Measurements from ENCODE around the gene MRPL45. TPM values are rescaled to one million over a fixed set of nuclear protein-coding genes. Genes with fewer than 3 reads are reported as not detected.

MRPL45 gene
- 19.4 and 26.0 TPM in 2 replicates for total RNA-seq

DNA sequence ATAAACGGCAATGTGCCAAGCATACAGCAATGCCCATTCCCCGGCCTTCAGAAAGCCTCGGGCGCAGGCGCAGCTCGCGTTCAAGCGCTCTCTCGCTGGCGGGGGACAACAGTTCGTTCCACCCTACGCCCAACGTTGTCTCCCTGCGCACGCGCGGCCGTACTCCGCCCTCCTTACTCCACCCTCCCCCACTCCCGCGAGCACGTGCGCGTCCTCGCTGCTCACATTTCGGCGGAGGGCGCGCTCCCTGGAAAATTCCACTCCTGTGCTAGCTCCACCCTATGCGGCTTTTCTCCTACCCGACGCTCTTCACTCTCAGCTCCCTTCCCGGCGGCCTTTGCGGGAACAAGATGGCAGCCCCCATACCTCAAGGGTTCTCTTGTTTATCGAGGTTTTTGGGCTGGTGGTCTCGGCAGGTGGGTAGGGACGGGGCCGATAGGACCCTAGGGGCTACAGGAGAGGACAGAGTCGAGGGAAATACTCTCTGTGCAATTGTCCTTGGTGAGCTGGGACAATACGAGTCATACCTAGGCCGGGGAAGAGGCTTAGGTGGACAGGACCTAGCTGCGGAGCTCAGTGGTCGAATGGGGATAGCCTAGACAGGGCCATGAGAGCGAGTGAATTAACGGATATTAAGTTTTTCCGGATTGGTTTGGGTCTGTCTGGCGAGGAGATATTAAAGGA is at the start of gene MRPL45:
Gene MRPL45, plus strand, starts transcription at position 335 of the 684 bp plus-strand sequence. Its CDS starts 16 bp downstream, at position 351.

DNA sequence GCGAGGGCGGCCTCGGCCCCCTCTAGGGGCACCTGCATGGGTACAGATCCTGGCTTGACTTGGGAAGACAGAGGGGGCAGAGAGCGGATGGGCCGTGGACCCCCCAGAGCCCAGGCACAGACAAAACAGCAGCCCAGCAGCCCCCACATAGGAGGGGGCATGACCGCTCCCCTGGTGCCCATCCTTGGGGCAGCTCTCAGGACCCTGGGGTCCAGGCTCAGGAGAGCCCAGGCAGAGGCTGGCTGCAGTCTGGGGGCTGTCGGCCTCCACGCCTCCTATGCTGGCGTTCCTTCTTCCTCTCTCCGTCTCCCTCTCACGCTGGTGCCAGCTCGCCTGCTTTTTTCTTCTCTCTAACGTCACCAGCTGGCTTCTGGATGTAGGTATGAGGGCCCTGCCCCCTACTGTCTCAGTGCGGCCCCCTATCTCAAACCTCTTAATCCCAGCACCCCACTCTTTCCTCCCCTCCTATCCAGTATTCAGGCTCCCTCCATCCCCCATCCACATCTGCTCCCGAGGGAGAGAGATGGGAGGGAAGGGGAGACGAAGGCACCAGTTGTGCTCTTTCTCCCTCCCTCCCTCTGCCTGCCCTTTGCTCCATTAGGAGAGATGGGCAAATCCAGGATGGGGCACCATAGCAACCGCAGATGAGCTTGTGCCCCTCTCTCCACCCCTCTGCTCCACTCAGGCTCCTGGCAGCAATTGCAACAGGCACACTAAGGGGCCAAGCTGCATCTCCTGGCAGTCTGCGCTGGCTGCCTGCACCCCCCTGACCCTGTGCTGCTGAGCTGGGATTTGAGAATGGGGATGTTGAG is 46.8 kb downstream of the MRPL45 start, which contains the start of gene GPR179:
Gene GPR179, minus strand, starts transcription at position 349 of the 812 bp plus-strand sequence. Its CDS starts 167 bp downstream, at position 182.

DNA sequence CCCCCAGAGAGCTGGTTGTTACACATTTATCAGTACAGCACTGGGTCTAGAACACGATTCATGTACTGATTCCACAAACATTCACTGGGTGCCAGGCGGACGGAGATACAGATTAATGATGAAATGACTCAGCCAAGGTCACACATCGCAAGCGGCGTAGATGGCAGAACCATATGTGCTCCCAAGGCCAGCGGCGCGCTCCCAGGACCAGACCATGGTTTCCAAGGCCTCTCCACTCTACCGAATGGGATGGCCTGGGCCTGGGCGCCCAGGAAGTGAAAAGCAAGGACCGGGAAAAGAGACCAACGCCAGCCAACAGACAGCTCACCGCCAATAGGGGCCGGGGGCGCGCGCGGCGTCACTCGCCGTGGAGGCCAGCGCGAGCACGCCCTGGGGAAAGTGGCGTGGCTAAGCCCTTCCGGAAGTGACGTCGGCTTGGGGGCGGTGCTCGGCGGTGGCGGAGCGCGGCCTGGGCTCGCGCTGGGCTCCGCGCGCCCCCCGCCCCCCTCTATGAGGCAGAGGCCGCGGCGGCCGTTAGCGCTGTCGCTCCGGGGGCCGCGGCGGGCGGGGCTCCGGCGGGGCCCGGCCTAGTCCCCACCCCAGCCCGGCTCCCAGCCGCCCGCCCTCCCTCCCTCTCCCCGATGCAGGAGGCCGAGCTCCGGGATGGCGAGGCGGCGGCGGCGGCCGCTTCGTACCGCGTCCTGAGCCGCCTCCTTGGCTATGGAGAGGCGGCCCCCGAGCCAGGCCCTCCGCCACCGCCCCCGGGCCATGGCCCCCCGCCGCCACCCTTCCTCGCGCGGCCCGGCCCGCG is 54.6 kb downstream of the MRPL45 start, which contains the start of gene SOCS7:
Gene SOCS7, plus strand, starts transcription at position 433 of the 811 bp plus-strand sequence. Its CDS starts 209 bp downstream, at position 642.

Other genes starting within 250 kb of the MRPL45 start
- gene TBC1D3C, start 228.5 kb upstream of the MRPL45 start, total RNA-seq: not detected in 2 replicates
- gene TBC1D3E, start 169.2 kb upstream of the MRPL45 start, total RNA-seq: not detected in 2 replicates
- not detected in 2 replicates for gene TBC1D3, start 104.6 kb upstream of the MRPL45 start, total RNA-seq
- gene GPR179, start 46.8 kb downstream of the MRPL45 start, total RNA-seq: under 0.01 TPM in 1 of 2 replicates, not detected in the other
- gene SOCS7, start 54.7 kb downstream of the MRPL45 start, total RNA-seq: 9.8 and 10.1 TPM in 2 replicates
- 33.3 and 60.0 TPM in 2 replicates for gene ARHGAP23, start 131.3 kb downstream of the MRPL45 start, total RNA-seq

Data from aortic smooth muscle cell (primary cell).